GM23338 (cell line): ENCODE data around the gene SIGLEC12. TPM values are rescaled to one million over a fixed set of nuclear protein-coding genes. Genes with fewer than 3 reads are reported as not detected.

Source experiments
- ATAC-seq: fragments of 200-7000 bp; cut with Tn5 transposase; 3 replicates; pipeline ENCODE4 v1.9.1; 2020
- DNase-seq: peaks from one replicate; pipeline ENCODE4 v3.0.0-alpha.2; 2015; ENCODE audit warnings: low spot score
- H2AFZ ChIP-seq: fragments of 200-600 bp; sonication (generic); 2 replicates; pipeline ENCODE4 v1.8.0; 2016; ENCODE audit warnings: antibody characterized with exemption, mild to moderate bottlenecking, moderate library complexity
- H3F3A ChIP-seq: fragments of 200-600 bp; sonication (generic); replicated peaks from 2 replicates; pipeline ENCODE4 v1.8.0; 2017; ENCODE audit warnings: antibody characterized with exemption, mixed run types, low read depth
- H3K27ac ChIP-seq: fragments of 200-600 bp; sonication (generic); 2 replicates; pipeline ENCODE4 v1.6.1; 2016; ENCODE audit warnings: low read depth
- H3K27me3 ChIP-seq: fragments of 200-600 bp; sonication (generic); 2 replicates; pipeline ENCODE4 v1.8.0; 2016; ENCODE audit warnings: mild to moderate bottlenecking, mixed run types, moderate library complexity; ENCODE audit not compliant: insufficient read depth
- H3K36me3 ChIP-seq: fragments of 200-600 bp; sonication (generic); 2 replicates; pipeline ENCODE4 v1.8.0; 2016; ENCODE audit warnings: mild to moderate bottlenecking; ENCODE audit not compliant: insufficient read depth
- H3K4me1 ChIP-seq: fragments of 200-600 bp; sonication (generic); 2 replicates; pipeline ENCODE4 v1.8.0; 2016; ENCODE audit warnings: mild to moderate bottlenecking, moderate library complexity; ENCODE audit not compliant: insufficient read depth
- H3K4me2 ChIP-seq: fragments of 200-600 bp; sonication (generic); 2 replicates; pipeline ENCODE4 v1.7.1; 2017; ENCODE audit warnings: mixed run types
- H3K4me3 ChIP-seq: fragments of 200-600 bp; sonication (generic); 2 replicates; pipeline ENCODE4 v1.6.1; 2016; ENCODE audit warnings: mixed run types
- H3K79me2 ChIP-seq: fragments of 200-600 bp; sonication (generic); replicated peaks from 2 replicates; pipeline ENCODE4 v1.8.0; 2017; ENCODE audit warnings: mild to moderate bottlenecking; ENCODE audit not compliant: insufficient read depth
- H3K9me2 ChIP-seq: fragments of 200-600 bp; sonication (generic); 2 replicates; pipeline ENCODE4 v1.8.0; 2017; ENCODE audit not compliant: insufficient read depth
- H4K20me1 ChIP-seq: fragments of 200-600 bp; sonication (generic); replicated peaks from 2 replicates; pipeline ENCODE4 v1.8.0; 2017; ENCODE audit warnings: mild to moderate bottlenecking; ENCODE audit not compliant: insufficient read depth
- H3K27ac Mint-ChIP-seq: 2 replicates; pipeline ENCODE4 v1.8.0; 2020; ENCODE audit warnings: inconsistent platforms, mild to moderate bottlenecking, moderate library complexity, mixed read lengths
- H3K27me3 Mint-ChIP-seq: 3 replicates; pipeline ENCODE4 v1.8.0; 2022; ENCODE audit warnings: low read depth, mild to moderate bottlenecking, moderate library complexity, mixed read lengths, inconsistent platforms; ENCODE audit not compliant: insufficient read depth, poor library complexity
- H3K36me3 Mint-ChIP-seq: 3 replicates; pipeline ENCODE4 v1.8.0; 2021; ENCODE audit warnings: low read depth, mild to moderate bottlenecking, inconsistent platforms, moderate library complexity, mixed read lengths
- H3K4me1 Mint-ChIP-seq: 3 replicates; pipeline ENCODE4 v1.8.0; 2020; ENCODE audit warnings: mild to moderate bottlenecking, inconsistent platforms, mixed read lengths
- H3K4me3 Mint-ChIP-seq: 3 replicates; pipeline ENCODE4 v1.8.0; 2021; ENCODE audit warnings: moderate library complexity, mild to moderate bottlenecking, inconsistent platforms, mixed read lengths
- H3K9me3 Mint-ChIP-seq: 3 replicates; pipeline ENCODE4 v1.8.0; 2020; ENCODE audit warnings: moderate library complexity, mild to moderate bottlenecking, inconsistent platforms, mixed read lengths
- CREB1 ChIP-seq: fragments of 250-450 bp; sonication (Bioruptor Pico); IDR thresholded peaks from 2 replicates; pipeline ENCODE4 v1.5.0; 2020; ENCODE audit warnings: low read depth, mild to moderate bottlenecking, moderate library complexity
- EZH2 ChIP-seq: fragments of 200-600 bp; sonication (generic); IDR thresholded peaks from one replicate; pipeline ENCODE4 v1.8.0; 2017; ENCODE audit warnings: antibody characterized with exemption, mild to moderate bottlenecking, low read depth; ENCODE audit not compliant: unreplicated experiment
- EZH2phosphoT487 ChIP-seq: fragments of 200-600 bp; sonication (generic); IDR thresholded peaks from one replicate; pipeline ENCODE4 v1.8.1; 2018; ENCODE audit warnings: antibody characterized with exemption; ENCODE audit not compliant: unreplicated experiment
- JUNB ChIP-seq: IDR thresholded peaks from one replicate; pipeline ENCODE4 v1.6.1; 2016; ENCODE audit warnings: antibody characterized with exemption; ENCODE audit not compliant: unreplicated experiment
- NANOG ChIP-seq: IDR thresholded peaks from 2 replicates; pipeline ENCODE4 v1.6.1; 2016; ENCODE audit warnings: antibody characterized with exemption, borderline replicate concordance
- POLR2AphosphoS5 ChIP-seq: IDR thresholded peaks from 2 replicates; pipeline ENCODE4 v1.6.1; 2016; ENCODE audit warnings: antibody characterized with exemption, low read depth
- STAT1 ChIP-seq: IDR thresholded peaks from one replicate; pipeline ENCODE4 v1.6.1; 2016; ENCODE audit warnings: antibody characterized with exemption; ENCODE audit not compliant: unreplicated experiment
- ZNF114 ChIP-seq: fragments of 250-450 bp; sonication (Bioruptor Pico); IDR thresholded peaks from 2 replicates; pipeline ENCODE4 v1.5.0; 2020; ENCODE audit warnings: mild to moderate bottlenecking, moderate library complexity
- ZNF331 ChIP-seq: fragments of 250-450 bp; sonication (Bioruptor Pico); IDR thresholded peaks from 2 replicates; pipeline ENCODE4 v1.5.0; 2020; ENCODE audit warnings: low read depth, mild to moderate bottlenecking, moderate library complexity
- long read RNA-seq: library from polyadenylated mRNA; unstranded; transcript quantifications from one replicate; pipeline ENCODE4 v2.0.0, GENCODE V29; 2020; ENCODE audit not compliant: unreplicated experiment
- polyA plus RNA-seq: library from polyadenylated mRNA; unstranded; fragments of >200 nt; fragmentation: Nextera tagmentation; extraction: Ambion mirVana; gene quantifications from 2 replicates; pipeline ENCODE4 v1.2.1, GENCODE V29; 2016
- total RNA-seq: library from RNA; depleted of rRNA; stranded (reverse); fragments of >200 nt; shearing (Covaris generic); gene quantifications from 2 replicates; pipeline ENCODE4 v1.2.3, GENCODE V29; 2014; rRNA removed
- TF ChIP-seq, protein P1 (sequence below), 2 experiments: fragments of 200-600 bp in 1 of 2; sonication (generic) in 1 of 2; conservative IDR thresholded peaks; 2 replicates each; pipeline versions ENCODE4 v1.5.1 to v1.6.1; 2016 to 2017; ENCODE audit warnings: antibody characterized with exemption in 2 of 2, low read depth in 2 of 2, mild to moderate bottlenecking in 2 of 2, moderate library complexity in 1 of 2
- TF ChIP-seq, protein P2 (sequence below): fragments of 250-450 bp; sonication (Bioruptor Pico); IDR thresholded peaks from 2 replicates; pipeline ENCODE4 v1.5.0; 2020; ENCODE audit warnings: mild to moderate bottlenecking, moderate library complexity
- TF ChIP-seq, protein P3 (sequence below): IDR thresholded peaks from one replicate; pipeline ENCODE4 v1.6.1; 2018; ENCODE audit warnings: antibody characterized with exemption; ENCODE audit not compliant: unreplicated experiment

The SIGLEC12 gene
- total RNA-seq (not detected in 2 replicates), polyA plus RNA-seq (not detected in 2 replicates)
- long read RNA-seq: 0 reads

DNA sequence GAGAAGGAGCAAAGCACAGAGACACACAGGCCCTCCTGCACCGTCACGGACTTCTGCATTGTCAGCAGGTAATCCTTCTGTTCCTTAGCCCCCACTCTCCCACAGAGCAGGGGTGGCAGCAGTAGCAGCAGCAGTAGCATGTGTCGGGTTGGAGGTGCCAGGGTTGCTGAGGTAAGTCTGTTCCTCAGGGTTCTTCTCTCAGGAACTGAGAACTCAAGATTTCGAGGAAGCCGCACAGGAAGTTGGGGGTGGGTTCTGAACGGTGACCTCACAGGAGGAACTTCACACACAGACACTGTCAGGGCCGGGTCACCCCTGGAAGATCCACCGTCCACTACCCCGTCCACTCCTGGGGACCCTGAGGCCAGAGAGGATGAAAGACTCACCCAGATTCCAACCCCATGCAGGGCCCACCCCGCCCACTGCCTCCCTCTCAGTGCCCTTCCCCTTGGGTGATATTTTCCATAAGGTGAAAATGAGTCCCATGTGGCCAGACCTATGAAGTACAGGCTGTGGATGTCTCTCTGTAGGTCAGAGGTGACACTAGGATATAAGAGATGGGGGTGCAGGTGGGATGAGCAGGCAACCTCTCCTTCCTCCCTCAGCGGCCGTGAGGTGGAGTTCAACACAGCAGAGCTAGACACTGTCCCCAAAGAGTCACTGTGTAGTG, at the start of gene SIGLEC12:
Gene SIGLEC12, minus strand, starts transcription at position 207 of the 670 bp plus-strand sequence. Its CDS starts 67 bp downstream, at position 140.
- ATAC-seq (no peak), DNase-seq (no peak)
- Mint-ChIP-seq H3K4me1 (no peaks in the 10 kb centered on the region), H3K27me3 (peaks cover 2% of the 10 kb centered on the region), H3K27ac (no peak within 1 kb of the TSS), H3K4me3 (no peak within 1 kb of the TSS), H3K36me3 (peaks cover 27% of the 10 kb centered on the region), H3K9me3 (peaks cover 91% of the 10 kb centered on the region)
- Histone ChIP-seq H3K9me2 (no peaks in the 10 kb centered on the region), H3K4me1 (no peaks in the 10 kb centered on the region), H2AFZ (no peak within 1 kb of the TSS), H3K36me3 (no peaks in the 10 kb centered on the region), H3K79me2 (no peaks in the 10 kb centered on the region), H3F3A (no peaks in the 10 kb centered on the region), H4K20me1 (no peaks in the 10 kb centered on the region), H3K27me3 (no peaks in the 10 kb centered on the region), H3K4me3 (no peak within 1 kb of the TSS), H3K4me2 (no peak within 1 kb of the TSS), H3K27ac (no peak within 1 kb of the TSS)
- TF ChIP-seq POLR2AphosphoS5: no peak
- TF ChIP-seq, protein P1, sequence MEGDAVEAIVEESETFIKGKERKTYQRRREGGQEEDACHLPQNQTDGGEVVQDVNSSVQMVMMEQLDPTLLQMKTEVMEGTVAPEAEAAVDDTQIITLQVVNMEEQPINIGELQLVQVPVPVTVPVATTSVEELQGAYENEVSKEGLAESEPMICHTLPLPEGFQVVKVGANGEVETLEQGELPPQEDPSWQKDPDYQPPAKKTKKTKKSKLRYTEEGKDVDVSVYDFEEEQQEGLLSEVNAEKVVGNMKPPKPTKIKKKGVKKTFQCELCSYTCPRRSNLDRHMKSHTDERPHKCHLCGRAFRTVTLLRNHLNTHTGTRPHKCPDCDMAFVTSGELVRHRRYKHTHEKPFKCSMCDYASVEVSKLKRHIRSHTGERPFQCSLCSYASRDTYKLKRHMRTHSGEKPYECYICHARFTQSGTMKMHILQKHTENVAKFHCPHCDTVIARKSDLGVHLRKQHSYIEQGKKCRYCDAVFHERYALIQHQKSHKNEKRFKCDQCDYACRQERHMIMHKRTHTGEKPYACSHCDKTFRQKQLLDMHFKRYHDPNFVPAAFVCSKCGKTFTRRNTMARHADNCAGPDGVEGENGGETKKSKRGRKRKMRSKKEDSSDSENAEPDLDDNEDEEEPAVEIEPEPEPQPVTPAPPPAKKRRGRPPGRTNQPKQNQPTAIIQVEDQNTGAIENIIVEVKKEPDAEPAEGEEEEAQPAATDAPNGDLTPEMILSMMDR (conservative IDR thresholded peaks at IDR 0.05; ENCODE audit: low read depth in 2 of 2): no peak
- no peak for TF ChIP-seq NANOG
- TF ChIP-seq, protein P2, sequence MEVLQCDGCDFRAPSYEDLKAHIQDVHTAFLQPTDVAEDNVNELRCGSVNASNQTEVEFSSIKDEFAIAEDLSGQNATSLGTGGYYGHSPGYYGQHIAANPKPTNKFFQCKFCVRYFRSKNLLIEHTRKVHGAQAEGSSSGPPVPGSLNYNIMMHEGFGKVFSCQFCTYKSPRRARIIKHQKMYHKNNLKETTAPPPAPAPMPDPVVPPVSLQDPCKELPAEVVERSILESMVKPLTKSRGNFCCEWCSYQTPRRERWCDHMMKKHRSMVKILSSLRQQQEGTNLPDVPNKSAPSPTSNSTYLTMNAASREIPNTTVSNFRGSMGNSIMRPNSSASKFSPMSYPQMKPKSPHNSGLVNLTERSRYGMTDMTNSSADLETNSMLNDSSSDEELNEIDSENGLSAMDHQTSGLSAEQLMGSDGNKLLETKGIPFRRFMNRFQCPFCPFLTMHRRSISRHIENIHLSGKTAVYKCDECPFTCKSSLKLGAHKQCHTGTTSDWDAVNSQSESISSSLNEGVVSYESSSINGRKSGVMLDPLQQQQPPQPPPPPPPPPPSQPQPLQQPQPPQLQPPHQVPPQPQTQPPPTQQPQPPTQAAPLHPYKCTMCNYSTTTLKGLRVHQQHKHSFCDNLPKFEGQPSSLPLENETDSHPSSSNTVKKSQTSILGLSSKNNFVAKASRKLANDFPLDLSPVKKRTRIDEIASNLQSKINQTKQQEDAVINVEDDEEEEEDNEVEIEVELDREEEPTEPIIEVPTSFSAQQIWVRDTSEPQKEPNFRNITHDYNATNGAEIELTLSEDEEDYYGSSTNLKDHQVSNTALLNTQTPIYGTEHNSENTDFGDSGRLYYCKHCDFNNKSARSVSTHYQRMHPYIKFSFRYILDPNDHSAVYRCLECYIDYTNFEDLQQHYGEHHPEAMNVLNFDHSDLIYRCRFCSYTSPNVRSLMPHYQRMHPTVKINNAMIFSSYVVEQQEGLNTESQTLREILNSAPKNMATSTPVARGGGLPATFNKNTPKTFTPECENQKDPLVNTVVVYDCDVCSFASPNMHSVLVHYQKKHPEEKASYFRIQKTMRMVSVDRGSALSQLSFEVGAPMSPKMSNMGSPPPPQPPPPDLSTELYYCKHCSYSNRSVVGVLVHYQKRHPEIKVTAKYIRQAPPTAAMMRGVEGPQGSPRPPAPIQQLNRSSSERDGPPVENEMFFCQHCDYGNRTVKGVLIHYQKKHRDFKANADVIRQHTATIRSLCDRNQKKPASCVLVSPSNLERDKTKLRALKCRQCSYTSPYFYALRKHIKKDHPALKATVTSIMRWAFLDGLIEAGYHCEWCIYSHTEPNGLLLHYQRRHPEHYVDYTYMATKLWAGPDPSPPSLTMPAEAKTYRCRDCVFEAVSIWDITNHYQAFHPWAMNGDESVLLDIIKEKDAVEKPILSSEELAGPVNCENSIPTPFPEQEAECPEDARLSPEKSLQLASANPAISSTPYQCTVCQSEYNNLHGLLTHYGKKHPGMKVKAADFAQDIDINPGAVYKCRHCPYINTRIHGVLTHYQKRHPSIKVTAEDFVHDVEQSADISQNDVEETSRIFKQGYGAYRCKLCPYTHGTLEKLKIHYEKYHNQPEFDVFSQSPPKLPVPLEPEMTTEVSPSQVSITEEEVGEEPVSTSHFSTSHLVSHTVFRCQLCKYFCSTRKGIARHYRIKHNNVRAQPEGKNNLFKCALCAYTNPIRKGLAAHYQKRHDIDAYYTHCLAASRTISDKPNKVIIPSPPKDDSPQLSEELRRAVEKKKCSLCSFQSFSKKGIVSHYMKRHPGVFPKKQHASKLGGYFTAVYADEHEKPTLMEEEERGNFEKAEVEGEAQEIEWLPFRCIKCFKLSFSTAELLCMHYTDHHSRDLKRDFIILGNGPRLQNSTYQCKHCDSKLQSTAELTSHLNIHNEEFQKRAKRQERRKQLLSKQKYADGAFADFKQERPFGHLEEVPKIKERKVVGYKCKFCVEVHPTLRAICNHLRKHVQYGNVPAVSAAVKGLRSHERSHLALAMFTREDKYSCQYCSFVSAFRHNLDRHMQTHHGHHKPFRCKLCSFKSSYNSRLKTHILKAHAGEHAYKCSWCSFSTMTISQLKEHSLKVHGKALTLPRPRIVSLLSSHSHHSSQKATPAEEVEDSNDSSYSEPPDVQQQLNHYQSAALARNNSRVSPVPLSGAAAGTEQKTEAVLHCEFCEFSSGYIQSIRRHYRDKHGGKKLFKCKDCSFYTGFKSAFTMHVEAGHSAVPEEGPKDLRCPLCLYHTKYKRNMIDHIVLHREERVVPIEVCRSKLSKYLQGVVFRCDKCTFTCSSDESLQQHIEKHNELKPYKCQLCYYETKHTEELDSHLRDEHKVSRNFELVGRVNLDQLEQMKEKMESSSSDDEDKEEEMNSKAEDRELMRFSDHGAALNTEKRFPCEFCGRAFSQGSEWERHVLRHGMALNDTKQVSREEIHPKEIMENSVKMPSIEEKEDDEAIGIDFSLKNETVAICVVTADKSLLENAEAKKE (CRISPR knock-in tag): no peak
- no peak for TF ChIP-seq JUNB
- TF ChIP-seq ZNF114 (CRISPR knock-in tag): no peak
- no peak for TF ChIP-seq CREB1
- TF ChIP-seq ZNF331 (CRISPR knock-in tag): no peak
- TF ChIP-seq, protein P3, sequence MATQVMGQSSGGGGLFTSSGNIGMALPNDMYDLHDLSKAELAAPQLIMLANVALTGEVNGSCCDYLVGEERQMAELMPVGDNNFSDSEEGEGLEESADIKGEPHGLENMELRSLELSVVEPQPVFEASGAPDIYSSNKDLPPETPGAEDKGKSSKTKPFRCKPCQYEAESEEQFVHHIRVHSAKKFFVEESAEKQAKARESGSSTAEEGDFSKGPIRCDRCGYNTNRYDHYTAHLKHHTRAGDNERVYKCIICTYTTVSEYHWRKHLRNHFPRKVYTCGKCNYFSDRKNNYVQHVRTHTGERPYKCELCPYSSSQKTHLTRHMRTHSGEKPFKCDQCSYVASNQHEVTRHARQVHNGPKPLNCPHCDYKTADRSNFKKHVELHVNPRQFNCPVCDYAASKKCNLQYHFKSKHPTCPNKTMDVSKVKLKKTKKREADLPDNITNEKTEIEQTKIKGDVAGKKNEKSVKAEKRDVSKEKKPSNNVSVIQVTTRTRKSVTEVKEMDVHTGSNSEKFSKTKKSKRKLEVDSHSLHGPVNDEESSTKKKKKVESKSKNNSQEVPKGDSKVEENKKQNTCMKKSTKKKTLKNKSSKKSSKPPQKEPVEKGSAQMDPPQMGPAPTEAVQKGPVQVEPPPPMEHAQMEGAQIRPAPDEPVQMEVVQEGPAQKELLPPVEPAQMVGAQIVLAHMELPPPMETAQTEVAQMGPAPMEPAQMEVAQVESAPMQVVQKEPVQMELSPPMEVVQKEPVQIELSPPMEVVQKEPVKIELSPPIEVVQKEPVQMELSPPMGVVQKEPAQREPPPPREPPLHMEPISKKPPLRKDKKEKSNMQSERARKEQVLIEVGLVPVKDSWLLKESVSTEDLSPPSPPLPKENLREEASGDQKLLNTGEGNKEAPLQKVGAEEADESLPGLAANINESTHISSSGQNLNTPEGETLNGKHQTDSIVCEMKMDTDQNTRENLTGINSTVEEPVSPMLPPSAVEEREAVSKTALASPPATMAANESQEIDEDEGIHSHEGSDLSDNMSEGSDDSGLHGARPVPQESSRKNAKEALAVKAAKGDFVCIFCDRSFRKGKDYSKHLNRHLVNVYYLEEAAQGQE: no peak
- no peak for TF ChIP-seq EZH2phosphoT487
- TF ChIP-seq STAT1: no peak
- no peak for TF ChIP-seq EZH2
